Mucosa of descending colon (tissue), 3 donors: Measurements from ENCODE around the gene CELA1. TPM values are rescaled to one million over a fixed set of nuclear protein-coding genes. Genes with fewer than 3 reads are reported as not detected.

Experiments
- ATAC-seq: fragments of 200-7000 bp; cut with Tn5 transposase; one replicate; pipeline ENCODE4 v1.9.1; 2020; ENCODE audit warnings: mild to moderate bottlenecking, moderate library complexity
- DNase-seq, 3 donors: peaks; one replicate each; pipeline ENCODE4 v3.0.0-alpha.2; 2020
- H3K36me3 ChIP-seq: fragments of 200-600 bp; one replicate; pipeline ENCODE4 v1.8.0; 2021; ENCODE audit warnings: low read depth, mild to moderate bottlenecking
- H3K4me1 ChIP-seq: fragments of 200-600 bp; one replicate; pipeline ENCODE4 v1.8.0; 2021; ENCODE audit warnings: low read depth, mild to moderate bottlenecking
- H3K4me3 ChIP-seq: fragments of 200-600 bp; one replicate; pipeline ENCODE4 v1.8.0; 2021; ENCODE audit warnings: mild to moderate bottlenecking
- H3K9me3 ChIP-seq: fragments of 200-600 bp; one replicate; pipeline ENCODE4 v1.8.0; 2021; ENCODE audit warnings: mild to moderate bottlenecking
- CTCF ChIP-seq: fragments of 200-600 bp; IDR thresholded peaks from one replicate; pipeline ENCODE4 v1.8.0; 2022; ENCODE audit warnings: antibody characterized with exemption, mild to moderate bottlenecking
- intact Hi-C, 2 donors: fragments of 100-400 bp; cut with DNase I in 1 of 2; cut with micrococcal nuclease in 1 of 2; formaldehyde crosslinking; loops; one replicate each; pipeline versions ENCODE4 v1.11.0 to v1.11.1; 2022; cut with DNase I, micrococcal nuclease
- total RNA-seq, 3 donors: library from RNA; stranded (reverse); fragmentation: NEBNext Ultra II Directional in 2 of 3; extraction: Animal tissue kit (Norgen Biotek cat#: 25700) in 2 of 3; gene quantifications; one replicate each; pipeline versions ENCODE4 v1.2.1 to v1.2.4, GENCODE V29; 2021 to 2023
- donor health status: DM: no; HTN: no; CAD: no; lungs with moderate emphysema.
- donor health status: DM: no; HTN: no; CAD: no.
- donor health status: DM: no; HTN: yes; CAD: no.

Gene CELA1
- total RNA-seq, 3 donors from 2014 or later: not detected

- intact Hi-C loops: no loop called here
- H3K4me3 ChIP-seq: no peak overlapping the region
- H3K36me3 ChIP-seq: no peaks in the 10 kb centered on the region
- no peak for ATAC-seq
- H3K4me1 ChIP-seq: peaks cover 14% of the 10 kb centered on the region
- TF ChIP-seq CTCF: no peak
- H3K9me3 ChIP-seq: no peaks in the 10 kb centered on the region
- DNase-seq: no peak
Measured at GRCh38 chr12:51388069-51388799, 41.8 kb upstream of the CELA1 start.

- Histone ChIP-seq H3K9me3 (no peaks in the 10 kb centered on the region), H3K4me1 (peaks cover 14% of the 10 kb centered on the region), H3K4me3 (no peak overlapping the region), H3K36me3 (peaks cover 3% of the 10 kb centered on the region)
- ATAC-seq (peak; percentile 3), DNase-seq (no peak)
- intact Hi-C loops: no loop called here
- no peak for TF ChIP-seq CTCF
Measured at GRCh38 chr12:51386351-51386750, 39.9 kb upstream of the CELA1 start.

- H3K4me3 ChIP-seq: no peak overlapping the region
- ATAC-seq (no peak), DNase-seq (no peak)
- TF ChIP-seq CTCF: no peak
- H3K9me3 ChIP-seq: no peaks in the 10 kb centered on the region
- H3K36me3 ChIP-seq: peaks cover 3% of the 10 kb centered on the region
- intact Hi-C loops: no loop called here
- no peaks in the 10 kb centered on the region for H3K4me1 ChIP-seq
Measured at GRCh38 chr12:51383269-51383905, 36.9 kb upstream of the CELA1 start.

GRCh38 chr12:51382173-51382572, 35.7 kb upstream of the CELA1 start:
- intact Hi-C loops: no loop called here
- ATAC-seq (no peak), DNase-seq (no peak)
- TF ChIP-seq CTCF: no peak
- H3K36me3 ChIP-seq: peaks cover 3% of the 10 kb centered on the region
- no peaks in the 10 kb centered on the region for H3K4me1 ChIP-seq
- H3K9me3 ChIP-seq: no peaks in the 10 kb centered on the region
- no peak overlapping the region for H3K4me3 ChIP-seq

- DNase-seq (no peak), ATAC-seq (no peak)
- H3K4me1 ChIP-seq: no peaks in the 10 kb centered on the region
- H3K9me3 ChIP-seq: no peaks in the 10 kb centered on the region
- H3K4me3 ChIP-seq: no peak overlapping the region
- intact Hi-C loops: no loop called here
- peaks cover 3% of the 10 kb centered on the region for H3K36me3 ChIP-seq
- TF ChIP-seq CTCF: no peak
Measured at GRCh38 chr12:51381226-51382079, 35.0 kb upstream of the CELA1 start.
